Body of pancreas (tissue), 4 donors: Measurements from ENCODE around the gene DDO.

Source experiments
- POLR2A ChIP-seq, 3 donors: fragments of 450-650 bp; IDR thresholded peaks; one replicate each; pipeline ENCODE4 v1.6.1; 2016; ENCODE audit warnings: antibody characterized with exemption in 3 of 3, mild to moderate bottlenecking in 2 of 3
- TF ChIP-seq, protein P1 (sequence below), 7 experiments: fragments of 450-650 bp in 4 of 7; fragments of 200-600 bp in 3 of 7; sonication (generic) in 3 of 7; IDR thresholded peaks; one replicate each; pipeline ENCODE4 v1.5.1; 2016 to 2019; ENCODE audit warnings: antibody characterized with exemption in 7 of 7

DNA sequence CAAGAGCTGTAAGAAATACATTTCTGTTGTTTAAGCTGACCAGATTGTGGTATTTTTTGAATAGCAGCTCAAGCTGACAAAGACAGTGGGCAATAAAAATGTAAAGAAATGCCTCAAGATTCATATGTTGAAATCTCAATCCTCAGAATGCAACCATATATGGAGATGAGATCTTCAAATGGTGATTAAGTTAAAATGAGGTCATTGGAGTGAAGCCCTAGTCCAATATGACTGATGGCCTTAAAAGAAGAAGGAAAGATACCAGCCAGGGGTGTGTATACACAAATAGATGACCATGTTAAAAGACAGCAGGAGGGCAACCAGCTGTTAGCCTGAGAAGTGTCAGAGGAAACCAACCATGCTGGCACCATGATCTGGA lies 7.1 kb upstream of the DDO start:
- TF ChIP-seq, protein P1, sequence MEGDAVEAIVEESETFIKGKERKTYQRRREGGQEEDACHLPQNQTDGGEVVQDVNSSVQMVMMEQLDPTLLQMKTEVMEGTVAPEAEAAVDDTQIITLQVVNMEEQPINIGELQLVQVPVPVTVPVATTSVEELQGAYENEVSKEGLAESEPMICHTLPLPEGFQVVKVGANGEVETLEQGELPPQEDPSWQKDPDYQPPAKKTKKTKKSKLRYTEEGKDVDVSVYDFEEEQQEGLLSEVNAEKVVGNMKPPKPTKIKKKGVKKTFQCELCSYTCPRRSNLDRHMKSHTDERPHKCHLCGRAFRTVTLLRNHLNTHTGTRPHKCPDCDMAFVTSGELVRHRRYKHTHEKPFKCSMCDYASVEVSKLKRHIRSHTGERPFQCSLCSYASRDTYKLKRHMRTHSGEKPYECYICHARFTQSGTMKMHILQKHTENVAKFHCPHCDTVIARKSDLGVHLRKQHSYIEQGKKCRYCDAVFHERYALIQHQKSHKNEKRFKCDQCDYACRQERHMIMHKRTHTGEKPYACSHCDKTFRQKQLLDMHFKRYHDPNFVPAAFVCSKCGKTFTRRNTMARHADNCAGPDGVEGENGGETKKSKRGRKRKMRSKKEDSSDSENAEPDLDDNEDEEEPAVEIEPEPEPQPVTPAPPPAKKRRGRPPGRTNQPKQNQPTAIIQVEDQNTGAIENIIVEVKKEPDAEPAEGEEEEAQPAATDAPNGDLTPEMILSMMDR (IDR thresholded peaks at IDR 0.05): no peak
- TF ChIP-seq POLR2A (IDR thresholded peaks at IDR 0.05): no peak
